ENCODE results near the gene RHBDL2.

GRCh38 chr1:38950553-38950952, 8.9 kb upstream of the RHBDL2 start:
- TF ChIP-seq CTCF (IDR thresholded peaks at IDR 0.05) (no peak), POLR2A (IDR thresholded peaks at IDR 0.05; ENCODE audit: low read depth) (no peak), POLR2AphosphoS5 (IDR thresholded peaks at IDR 0.05) (no peak)
